ENCODE data around the gene KLF6. TPM values are rescaled to one million over a fixed set of nuclear protein-coding genes. Genes with fewer than 3 reads are reported as not detected.

KLF6 gene
- total RNA-seq, 1 experiment from 2014 or later, result 94.5 TPM

DNA sequence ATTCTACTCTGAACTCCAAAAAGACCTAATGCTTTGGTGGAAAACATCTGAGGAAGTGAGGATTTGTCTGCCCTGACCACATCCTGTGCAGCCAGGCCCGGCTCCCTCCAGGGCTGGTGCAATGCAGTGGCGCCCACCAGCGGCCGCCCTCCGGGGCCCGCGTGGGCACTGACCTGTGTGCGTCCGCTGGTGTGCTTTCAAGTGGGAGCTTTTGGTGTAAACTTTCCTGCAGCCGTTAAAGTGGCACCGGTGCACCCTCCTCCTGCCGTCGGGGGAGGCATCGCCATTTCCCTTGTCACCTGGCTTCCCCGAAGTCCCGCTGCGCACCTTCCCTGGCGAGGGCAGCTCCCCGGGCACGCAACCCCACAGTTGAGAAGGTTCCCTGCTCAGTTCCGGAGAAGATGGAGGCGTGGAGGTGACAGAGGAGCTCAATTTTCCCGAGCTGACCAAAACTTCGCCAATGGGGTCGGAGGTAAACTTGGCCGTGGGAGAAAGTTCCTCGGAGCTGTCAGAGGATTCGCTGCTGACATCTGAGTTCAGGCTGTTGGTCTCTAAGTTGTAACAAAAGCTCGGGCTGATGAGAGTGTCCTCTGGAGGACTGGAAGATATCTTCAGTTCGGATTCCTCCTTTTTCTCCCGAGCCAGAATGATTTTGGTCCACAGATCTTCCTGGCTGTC lies 3.4 kb downstream of the KLF6 start:
- peaks cover 56% of the 10 kb centered on the region for H3K4me1 ChIP-seq (ENCODE audit: insufficient read depth, low read length)
- no peaks in the 10 kb centered on the region for H3K9me3 ChIP-seq (ENCODE audit: low read length)
- no peak for TF ChIP-seq EZH2phosphoT487 (IDR thresholded peaks at IDR 0.05; ENCODE audit: borderline replicate concordance, low read length)
- peak; percentile 47 for TF ChIP-seq CTCF (conservative IDR thresholded peaks at IDR 0.05; ENCODE audit: low read depth, low read length)
- no peaks in the 10 kb centered on the region for H3K27me3 ChIP-seq (ENCODE audit: low read length)
- ChIA-PET CTCF (no interaction called here), POLR2A (ENCODE audit: unreplicated experiment) (interaction anchor here (0.6 to 1.0 kb wide), 6 partner anchors 19 to 909 kb away, joined by 3 to 6 read pairs (median 4); no protein-coding TSS in a partner anchor)
- peak overlapping the region; percentile 100 for H3K9ac ChIP-seq (ENCODE audit: low read length)
- H3K36me3 ChIP-seq (ENCODE audit: low read depth, low read length), result peaks cover 70% of the 10 kb centered on the region
- peak overlapping the region; percentile 88 for H3K4me2 ChIP-seq (ENCODE audit: low read length)
- DNase-seq (peak; percentile 34), ATAC-seq (no peak)
- H3F3A ChIP-seq (ENCODE audit: low read length, unreplicated experiment), result peaks cover 3% of the 10 kb centered on the region
- H3K79me2 ChIP-seq (ENCODE audit: low read length), result peaks cover 78% of the 10 kb centered on the region
- H4K20me1 ChIP-seq (ENCODE audit: low read length), result peaks cover 62% of the 10 kb centered on the region
- no peak overlapping the region for H2AFZ ChIP-seq (ENCODE audit: low read length)
- H3K27ac ChIP-seq (ENCODE audit: low read length), result peak overlapping the region; percentile 98
- BruUV-seq (replicated peaks), result no TSS peak
- intact Hi-C loops (cut with micrococcal nuclease), result loop anchor here (2.0 to 10.0 kb wide), 4 partner anchors 501 to 989 kb away; no protein-coding TSS in a partner anchor
- peak overlapping the region; percentile 96 for H3K4me3 ChIP-seq (ENCODE audit: low read length)
- H3K9me2 ChIP-seq (replicated peaks; ENCODE audit: low read length), result no peaks in the 10 kb centered on the region

DNA sequence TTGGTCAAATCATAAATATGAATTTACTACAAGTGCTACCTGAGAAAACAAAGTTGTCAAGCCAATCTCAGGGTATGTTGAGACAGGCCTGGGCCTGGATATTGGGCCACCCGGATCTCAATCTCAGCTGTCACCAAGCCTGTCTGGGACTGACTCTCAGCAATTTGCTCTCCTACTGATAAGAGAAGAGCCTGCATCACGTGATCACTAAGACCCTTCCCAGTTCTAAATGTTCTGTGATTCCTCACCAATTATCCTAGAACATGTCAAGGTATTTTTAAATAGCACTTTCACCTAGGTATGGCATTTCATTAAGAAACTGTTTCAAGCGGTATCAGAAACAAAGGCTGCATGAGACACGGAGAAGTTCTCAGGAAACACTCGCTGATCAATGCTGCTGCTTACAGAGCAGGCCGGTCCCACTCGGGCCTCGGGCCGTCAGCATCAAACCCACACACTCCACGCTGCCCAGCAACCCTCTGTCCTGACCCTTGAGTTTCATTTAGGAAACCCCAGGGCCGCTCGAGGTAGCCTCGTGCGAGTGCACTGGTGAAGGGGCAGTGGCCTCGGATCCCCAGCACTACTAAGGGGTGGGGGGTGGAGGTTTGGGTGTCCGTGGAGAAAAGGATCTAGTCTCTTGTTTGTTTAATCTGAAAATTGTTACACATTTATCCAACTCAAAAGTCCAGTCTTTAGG lies 4.1 kb downstream of the KLF6 start:
- Histone ChIP-seq H3K9ac (ENCODE audit: low read length) (peak overlapping the region; percentile 100), H4K20me1 (ENCODE audit: low read length) (peaks cover 62% of the 10 kb centered on the region), H3K4me2 (ENCODE audit: low read length) (peak overlapping the region; percentile 88), H3K79me2 (ENCODE audit: low read length) (peaks cover 74% of the 10 kb centered on the region), H3F3A (ENCODE audit: low read length, unreplicated experiment) (peaks cover 3% of the 10 kb centered on the region), H2AFZ (ENCODE audit: low read length) (no peak overlapping the region), H3K9me3 (ENCODE audit: low read length) (no peaks in the 10 kb centered on the region), H3K27ac (ENCODE audit: low read length) (peak overlapping the region; percentile 98), H3K36me3 (ENCODE audit: low read depth, low read length) (peaks cover 70% of the 10 kb centered on the region), H3K9me2 (replicated peaks; ENCODE audit: low read length) (no peaks in the 10 kb centered on the region), H3K27me3 (ENCODE audit: low read length) (no peaks in the 10 kb centered on the region), H3K4me3 (ENCODE audit: low read length) (peak overlapping the region; percentile 96), H3K4me1 (ENCODE audit: insufficient read depth, low read length) (peaks cover 56% of the 10 kb centered on the region)
- TF ChIP-seq CTCF (conservative IDR thresholded peaks at IDR 0.05; ENCODE audit: low read depth, low read length), result no peak
- TF ChIP-seq EZH2 (IDR thresholded peaks at IDR 0.05; ENCODE audit: low read length, unreplicated experiment), result no peak
- TF ChIP-seq EZH2phosphoT487 (IDR thresholded peaks at IDR 0.05; ENCODE audit: borderline replicate concordance, low read length), result no peak
- no peak for ATAC-seq
- no TSS peak for BruUV-seq (replicated peaks)
- ChIA-PET POLR2A (ENCODE audit: unreplicated experiment) (interaction anchor here (0.7 to 1.0 kb wide), 4 partner anchors 25 to 905 kb away, joined by 3 to 5 read pairs (median 3); no protein-coding TSS in a partner anchor), CTCF (no interaction called here)
- intact Hi-C loops (cut with micrococcal nuclease), result loop anchor here (5.0 to 10.0 kb wide), 3 partner anchors 501 to 894 kb away; no protein-coding TSS in a partner anchor
- DNase-seq, result no peak

Measured in PC-3 (cell line).